GM19351 (cell line): Measurements from ENCODE around the gene CFAP99.

Source experiments
- ATAC-seq: cut with Tn5 transposase; IDR thresholded peaks from one replicate; pipeline ENCODE4 v1.9.1; 2021; ENCODE audit warnings: mild to moderate bottlenecking, moderate library complexity; ENCODE audit not compliant: unreplicated experiment

Gene CFAP99

GRCh38 chr4:2497931-2498330 lies 79.2 kb downstream of the CFAP99 start:
- ATAC-seq: peak; percentile 98

GRCh38 chr4:2500547-2500946 lies 81.8 kb downstream of the CFAP99 start:
- ATAC-seq: no peak

- ATAC-seq: no peak
Observed at GRCh38 chr4:2501034-2501594, 82.4 kb downstream of the CFAP99 start.

GRCh38 chr4:2503809-2504208 lies 85.1 kb downstream of the CFAP99 start:
- no peak for ATAC-seq

- no peak for ATAC-seq
Observed at GRCh38 chr4:2507259-2507658, 88.5 kb downstream of the CFAP99 start.

DNA sequence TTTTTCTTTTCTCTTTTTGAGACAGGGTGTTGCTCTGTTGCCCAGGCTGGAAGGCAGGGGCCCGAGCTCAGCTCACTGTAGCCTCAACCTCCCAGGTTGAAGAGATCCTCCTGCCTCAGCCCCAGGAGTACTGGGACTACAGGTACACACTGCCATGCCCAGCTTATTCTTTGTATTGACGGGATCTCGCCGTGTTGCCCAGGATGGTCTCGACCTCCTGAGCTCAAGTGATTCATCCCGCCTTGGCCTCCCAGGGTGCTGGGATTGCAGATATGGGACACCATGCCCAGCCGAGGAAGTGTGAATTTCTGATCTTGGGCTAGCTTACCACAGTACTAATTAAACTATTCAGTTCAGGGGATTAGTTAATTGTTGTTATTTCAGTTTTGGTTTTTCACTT lies 89.1 kb downstream of the CFAP99 start:
- no peak for ATAC-seq

DNA sequence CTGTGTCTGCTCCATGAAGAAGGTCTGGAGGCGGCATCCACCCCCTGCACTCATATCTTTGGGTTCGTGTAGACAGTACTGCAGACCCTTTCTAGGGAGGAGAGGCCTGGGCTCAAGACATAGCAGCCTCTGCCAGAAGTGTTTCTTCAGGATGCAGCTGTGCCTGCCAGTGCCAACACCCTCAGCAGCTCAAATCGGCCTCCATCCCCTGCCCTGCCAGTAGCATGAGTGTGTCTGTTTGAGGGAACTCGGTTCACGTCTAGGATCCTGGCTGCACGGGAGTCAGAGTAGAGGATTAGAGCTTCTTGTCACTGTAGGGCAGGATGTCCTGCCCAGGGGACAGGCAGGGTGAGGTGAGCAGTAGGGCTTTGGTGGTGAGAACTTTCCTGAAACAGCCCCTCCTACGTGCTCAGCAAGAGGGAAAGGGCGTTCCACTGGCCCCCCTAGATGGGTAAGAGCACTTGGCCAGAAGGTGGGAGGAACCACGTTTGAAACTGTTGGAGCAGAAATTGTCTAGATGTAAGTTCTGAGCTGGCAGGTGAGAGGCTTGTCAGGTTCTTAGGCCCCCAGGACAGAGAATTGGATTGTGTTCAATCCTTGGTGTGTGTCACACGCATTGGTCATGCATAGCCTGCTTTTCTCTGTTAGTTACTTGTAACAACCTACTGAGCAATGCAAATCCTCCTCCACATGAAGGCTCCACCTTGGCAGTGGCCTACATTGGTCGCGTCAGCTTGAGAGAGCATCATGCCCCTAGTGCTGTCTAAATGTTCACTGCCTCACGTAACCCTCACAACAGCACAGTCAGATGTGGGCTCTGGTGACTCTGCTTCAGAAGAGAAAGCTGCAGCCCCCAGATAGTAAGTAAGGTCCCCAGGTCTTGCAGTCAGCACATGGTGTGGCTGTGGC lies 91.8 kb downstream of the CFAP99 start:
- ATAC-seq: no peak

DNA sequence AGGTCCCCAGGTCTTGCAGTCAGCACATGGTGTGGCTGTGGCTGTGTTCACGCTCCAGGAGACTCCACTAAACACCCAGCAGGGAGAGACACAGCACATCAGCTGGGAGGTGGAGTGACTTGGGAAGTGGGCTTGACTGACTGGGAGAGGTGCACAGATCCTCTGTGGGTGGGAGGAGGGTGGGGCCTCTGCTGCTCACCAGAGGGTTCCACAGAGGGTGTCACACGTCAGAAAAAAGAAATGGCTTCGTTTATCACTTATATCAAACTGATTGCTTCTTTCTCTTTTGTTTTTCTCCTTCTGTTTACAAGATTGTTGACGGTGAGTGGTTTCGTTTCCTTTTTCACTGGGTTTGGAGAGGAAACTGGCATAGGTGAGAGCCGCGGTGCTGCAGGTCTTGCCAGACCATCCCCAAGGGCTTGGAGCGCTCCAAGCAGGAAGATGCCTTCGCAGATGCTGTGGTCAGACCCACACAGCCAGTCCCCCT lies 92.9 kb downstream of the CFAP99 start:
- ATAC-seq: no peak
